Rectal smooth muscle tissue (tissue), 1 donor: ENCODE results near the gene RNF20.
"Not testable (repeated sequence)": the region's sequence is repeated elsewhere in the genome, so short reads cannot be mapped to it uniquely, and the experiment has no call there.

Experiments
- H3K27ac ChIP-seq: one replicate; pipeline ENCODE4 v1.7.0; 2013; ENCODE audit warnings: low read depth, low read length, inconsistent platforms
- H3K27me3 ChIP-seq: one replicate; pipeline ENCODE4 v1.7.0; 2013; ENCODE audit warnings: low read length; ENCODE audit not compliant: control insufficient read depth, insufficient read depth
- H3K36me3 ChIP-seq: one replicate; pipeline ENCODE4 v1.7.0; 2013; ENCODE audit warnings: low read length; ENCODE audit not compliant: control insufficient read depth, insufficient read depth
- H3K4me1 ChIP-seq: one replicate; pipeline ENCODE4 v1.7.0; 2013; ENCODE audit warnings: low read length; ENCODE audit not compliant: control insufficient read depth, insufficient read depth
- H3K4me3 ChIP-seq: one replicate; pipeline ENCODE4 v1.7.0; 2013; ENCODE audit warnings: low read length
- H3K9ac ChIP-seq: one replicate; pipeline ENCODE4 v1.7.0; 2013; ENCODE audit warnings: low read length

RNF20 gene

DNA sequence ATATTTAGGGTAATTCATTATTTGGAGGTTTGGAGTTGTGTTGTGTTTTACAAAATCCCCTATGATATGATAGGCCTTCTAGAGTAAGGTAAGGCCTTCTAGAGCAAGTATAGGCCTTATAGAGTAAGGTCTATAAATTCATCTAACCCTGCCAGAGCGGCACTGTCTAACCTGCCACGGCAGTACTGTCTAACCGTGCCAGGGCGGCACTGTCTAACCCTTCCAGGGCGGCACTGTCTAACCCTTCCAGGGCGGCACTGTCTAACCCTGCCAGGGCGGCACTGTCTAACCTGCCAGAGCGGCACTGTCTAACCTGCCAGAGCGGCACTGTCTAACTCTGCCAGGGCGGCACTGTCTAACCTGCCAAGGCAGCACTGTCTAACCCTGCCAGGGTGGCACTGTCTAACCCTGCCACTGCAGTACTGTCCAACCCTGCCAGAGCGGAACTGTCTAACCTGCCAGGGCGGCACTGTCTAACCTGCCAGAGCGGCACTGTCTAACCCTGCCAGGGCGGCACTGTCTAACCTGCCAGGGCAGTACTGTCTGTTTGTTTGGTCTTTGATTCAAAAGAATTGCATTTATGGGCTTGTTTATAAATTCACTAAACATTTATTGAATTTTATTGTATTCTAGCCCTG is 9.6 kb downstream of the RNF20 start:
- no peak overlapping the region for H3K27ac ChIP-seq
- no peaks in the 10 kb centered on the region for H3K27me3 ChIP-seq
- H3K4me1 ChIP-seq: no peaks in the 10 kb centered on the region
- peaks cover 28% of the 10 kb centered on the region for H3K36me3 ChIP-seq
- no peak overlapping the region for H3K4me3 ChIP-seq
- no peak overlapping the region for H3K9ac ChIP-seq

DNA sequence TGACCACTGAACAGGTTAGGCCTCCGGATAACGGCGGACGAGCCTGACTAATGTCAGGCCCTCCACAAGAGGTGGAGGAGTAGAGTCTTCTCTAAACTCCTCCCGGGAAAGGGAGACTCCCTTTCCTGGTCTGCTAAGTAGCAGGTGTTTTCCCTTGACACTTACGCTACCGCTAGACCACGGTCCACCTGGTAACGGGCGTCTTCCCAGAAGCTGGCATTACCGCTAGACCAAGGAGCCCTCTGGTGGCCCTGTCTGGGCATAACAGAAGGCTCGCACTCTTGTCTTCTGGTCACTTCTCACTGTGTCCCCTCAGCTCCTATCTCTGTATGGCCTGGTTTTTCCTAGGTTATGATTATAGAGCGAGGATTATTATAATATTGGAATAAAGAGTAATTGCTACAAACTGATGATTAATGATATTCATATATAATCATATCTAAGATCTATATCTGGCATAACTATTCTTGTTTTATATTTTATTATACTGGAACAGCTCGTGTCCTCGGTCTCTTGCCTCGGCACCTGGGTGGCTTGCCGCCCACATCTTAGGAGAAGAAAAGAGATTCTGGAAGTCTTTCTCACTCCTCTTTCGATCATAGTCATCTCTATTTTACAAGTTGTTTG is 15.9 kb downstream of the RNF20 start:
- H3K27me3 ChIP-seq, H3K9ac ChIP-seq, H3K4me1 ChIP-seq, H3K4me3 ChIP-seq, H3K27ac ChIP-seq: not testable (repeated sequence)
- peaks cover 31% of the 10 kb centered on the region for H3K36me3 ChIP-seq

DNA sequence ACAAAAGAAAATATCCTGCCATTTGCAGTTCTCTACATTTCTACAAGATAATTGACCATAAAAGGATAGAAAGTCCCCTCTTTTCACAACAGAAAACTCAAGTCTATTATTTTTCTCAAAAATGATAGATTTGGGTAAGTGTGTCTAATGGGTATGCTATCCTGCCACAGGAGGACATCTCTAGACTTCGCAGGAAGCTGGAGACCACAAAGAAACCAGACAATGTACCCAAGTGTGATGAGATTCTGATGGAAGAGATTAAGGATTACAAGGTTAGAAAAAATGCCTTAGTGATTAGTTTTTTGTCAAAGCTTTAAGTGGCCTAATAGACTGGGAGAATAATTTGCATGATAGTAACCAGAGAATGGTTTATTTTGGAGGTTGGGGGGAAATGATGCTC is 28.1 kb downstream of the RNF20 start:
- Histone ChIP-seq H3K4me1 (no peaks in the 10 kb centered on the region), H3K36me3 (peaks cover 30% of the 10 kb centered on the region), H3K27me3 (no peaks in the 10 kb centered on the region), H3K27ac (no peak overlapping the region), H3K9ac (no peak overlapping the region), H3K4me3 (no peak overlapping the region)

DNA sequence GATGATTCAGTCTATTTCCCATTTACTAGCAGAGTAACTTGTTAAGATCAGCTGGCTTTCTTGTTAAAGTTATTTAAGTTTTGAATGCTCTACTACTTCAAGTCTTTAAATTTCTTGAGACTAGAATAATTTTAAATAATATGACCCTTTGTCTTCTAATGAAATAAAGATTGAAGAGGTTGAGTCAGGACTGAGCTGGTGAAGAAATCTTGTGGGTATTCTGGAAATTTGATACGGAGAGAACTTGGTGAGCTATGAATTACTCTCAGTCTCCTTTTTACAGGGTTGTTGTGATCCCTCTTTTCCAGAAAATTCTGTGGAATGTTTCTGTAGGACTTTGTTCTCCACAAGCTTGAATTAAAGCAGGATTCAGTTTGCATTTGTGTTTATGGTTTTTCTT is 29.3 kb downstream of the RNF20 start:
- H3K4me1 ChIP-seq: no peaks in the 10 kb centered on the region
- no peaks in the 10 kb centered on the region for H3K27me3 ChIP-seq
- no peak overlapping the region for H3K27ac ChIP-seq
- no peak overlapping the region for H3K4me3 ChIP-seq
- H3K9ac ChIP-seq: no peak overlapping the region
- H3K36me3 ChIP-seq: peaks cover 29% of the 10 kb centered on the region

DNA sequence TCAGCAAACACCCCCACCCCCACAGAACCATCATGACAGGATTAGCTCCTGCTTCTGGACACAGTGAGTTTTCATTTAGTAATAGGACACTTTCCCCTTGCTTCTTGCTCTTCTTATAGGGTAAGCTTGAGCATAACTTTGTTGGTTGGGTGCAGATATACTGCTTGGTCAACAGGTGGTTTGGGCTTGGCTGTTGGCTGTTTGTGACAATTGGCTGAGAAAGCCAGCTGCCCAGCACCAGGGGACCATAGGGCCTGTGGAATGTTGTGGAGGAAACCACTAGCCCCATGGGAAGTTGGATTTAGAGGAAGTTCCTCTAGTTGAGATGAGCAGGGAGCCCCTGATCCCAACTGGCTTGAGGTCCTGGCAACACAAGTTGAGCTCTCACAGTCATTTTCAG is 30.6 kb downstream of the RNF20 start:
- Histone ChIP-seq H3K27ac (no peak overlapping the region), H3K9ac (no peak overlapping the region), H3K36me3 (peaks cover 25% of the 10 kb centered on the region), H3K4me3 (no peak overlapping the region), H3K4me1 (no peaks in the 10 kb centered on the region), H3K27me3 (no peaks in the 10 kb centered on the region)

DNA sequence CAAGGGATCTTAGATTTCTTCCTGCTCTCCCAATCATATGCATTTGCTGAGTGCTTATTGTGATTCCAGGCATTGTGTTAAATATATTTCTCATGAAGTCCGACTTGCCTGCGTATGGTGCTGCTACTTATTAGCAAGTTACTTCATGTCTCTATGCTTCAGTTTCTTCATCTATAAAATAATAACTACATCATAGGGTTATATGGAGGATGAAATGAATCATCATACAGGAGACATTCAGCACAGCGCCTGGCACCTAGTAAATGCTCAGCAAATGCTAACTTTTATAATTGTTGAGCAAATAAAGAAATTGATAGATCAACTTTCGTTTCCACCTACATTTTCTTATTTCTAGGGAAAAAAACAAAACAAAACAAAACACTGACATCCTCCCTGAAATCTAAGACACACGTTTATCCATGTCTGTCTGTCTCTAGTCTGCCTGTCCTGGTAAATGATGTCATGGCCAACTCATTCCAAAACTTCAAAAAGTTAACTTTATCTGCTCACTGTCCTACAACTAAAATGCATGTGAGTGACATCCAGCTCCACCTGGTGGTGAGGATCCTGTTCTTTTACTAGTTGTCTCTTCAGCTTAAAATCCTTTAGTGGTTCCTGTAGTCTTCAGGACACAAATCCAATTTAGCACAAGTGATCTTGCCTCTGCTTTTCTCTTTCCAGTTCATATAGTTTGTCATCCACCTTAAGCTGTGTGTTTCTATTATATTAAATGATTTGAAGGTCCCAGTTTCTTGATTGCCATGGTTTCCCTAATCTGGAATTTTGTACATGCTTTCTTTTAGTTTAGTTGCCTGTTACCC is 33.5 kb downstream of the RNF20 start:
- H3K9ac ChIP-seq: no peak overlapping the region
- no peaks in the 10 kb centered on the region for H3K4me1 ChIP-seq
- peaks cover 11% of the 10 kb centered on the region for H3K36me3 ChIP-seq
- no peak overlapping the region for H3K4me3 ChIP-seq
- H3K27me3 ChIP-seq: no peaks in the 10 kb centered on the region
- H3K27ac ChIP-seq: no peak overlapping the region

DNA sequence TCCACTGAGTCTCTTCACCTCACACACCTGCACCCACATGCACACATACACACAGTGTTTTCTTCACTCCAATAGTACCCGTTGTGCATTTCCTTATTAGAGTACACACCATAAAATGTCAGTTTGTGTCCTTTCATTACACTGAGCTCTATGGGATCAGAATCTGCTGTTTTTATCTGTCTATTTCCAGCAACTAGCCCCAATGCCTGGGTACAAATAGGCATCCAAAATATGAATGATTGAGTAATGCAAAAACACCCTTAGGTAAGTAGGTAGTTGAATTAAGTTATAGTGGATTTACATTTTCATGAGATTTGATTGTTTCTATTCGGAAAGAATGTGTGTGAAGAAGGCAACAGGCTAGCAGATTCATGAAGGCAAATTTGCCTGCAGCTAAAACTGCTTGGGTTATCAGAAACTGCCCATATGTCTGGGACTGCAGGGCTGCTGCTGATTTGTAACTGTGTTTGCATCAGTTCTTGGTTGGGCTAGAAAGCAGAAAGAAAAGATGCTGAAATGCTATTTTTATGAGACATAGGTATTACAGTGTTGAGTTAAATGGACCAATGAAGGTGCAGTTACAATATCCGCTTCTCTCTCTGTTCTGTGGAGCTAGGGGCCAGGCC is 34.2 kb downstream of the RNF20 start:
- Histone ChIP-seq H3K36me3 (peaks cover 7% of the 10 kb centered on the region), H3K4me3 (no peak overlapping the region), H3K27ac (no peak overlapping the region), H3K4me1 (no peaks in the 10 kb centered on the region), H3K27me3 (no peaks in the 10 kb centered on the region), H3K9ac (no peak overlapping the region)

DNA sequence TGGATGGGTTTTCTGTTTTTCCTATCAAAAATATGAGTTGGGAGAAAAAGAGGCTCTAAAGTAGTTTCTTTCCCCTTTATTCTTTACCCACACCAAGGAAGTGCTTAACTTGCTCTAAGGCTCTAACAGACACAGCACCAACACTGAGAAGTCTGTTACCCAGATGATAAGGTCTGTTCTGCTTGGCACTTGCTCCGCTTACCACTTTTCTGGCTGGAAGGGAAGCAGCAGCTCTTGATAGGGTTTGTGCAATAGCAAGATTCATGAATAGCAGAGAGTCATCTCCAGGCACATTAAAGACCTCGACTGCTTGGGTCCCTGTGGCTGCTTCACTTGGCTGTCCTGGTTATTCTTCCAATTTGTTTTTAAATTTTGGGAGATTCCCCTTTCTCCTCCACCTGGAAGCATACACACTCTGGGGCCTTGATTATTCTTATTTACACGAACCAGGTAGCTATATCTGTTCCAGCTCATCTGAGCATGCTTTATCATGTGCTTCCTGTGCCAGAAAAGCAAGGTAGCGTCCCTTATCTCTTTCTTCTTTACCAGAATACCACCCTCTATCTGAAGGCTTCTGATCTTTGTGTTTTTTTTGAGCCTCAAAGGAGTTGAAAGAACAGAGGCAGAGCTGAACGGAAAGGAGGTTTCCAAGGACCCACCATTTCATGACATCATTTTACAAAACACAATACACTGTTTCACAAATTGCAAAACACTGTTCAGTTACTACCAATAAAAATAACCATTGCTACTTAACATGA is 36.3 kb downstream of the RNF20 start:
- Histone ChIP-seq H3K9ac (no peak overlapping the region), H3K4me1 (no peaks in the 10 kb centered on the region), H3K27me3 (no peaks in the 10 kb centered on the region), H3K27ac (no peak overlapping the region), H3K4me3 (no peak overlapping the region), H3K36me3 (no peaks in the 10 kb centered on the region)

DNA sequence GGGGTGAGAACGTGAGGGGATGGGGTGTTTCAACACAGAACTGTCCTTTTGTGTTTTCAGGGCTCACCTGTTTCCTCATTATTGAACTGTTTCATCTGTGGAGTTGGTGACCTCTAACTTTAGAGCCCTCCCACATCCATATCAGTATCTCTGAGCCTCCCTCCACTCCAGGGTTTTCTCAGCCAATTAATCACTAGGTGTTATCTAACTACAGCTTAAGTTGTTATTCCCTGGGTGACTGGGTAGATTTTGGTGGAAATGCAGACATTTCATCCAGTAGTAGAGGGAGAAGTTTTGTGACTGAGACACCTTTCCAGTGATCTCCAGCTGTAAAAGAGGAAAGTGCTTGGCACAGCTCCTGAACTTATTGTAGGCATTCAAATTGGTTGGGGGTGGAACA is 37.5 kb downstream of the RNF20 start:
- H3K4me1 ChIP-seq: no peaks in the 10 kb centered on the region
- H3K4me3 ChIP-seq: no peak overlapping the region
- H3K9ac ChIP-seq: no peak overlapping the region
- H3K27ac ChIP-seq: no peak overlapping the region
- H3K27me3 ChIP-seq: no peaks in the 10 kb centered on the region
- H3K36me3 ChIP-seq: no peaks in the 10 kb centered on the region

DNA sequence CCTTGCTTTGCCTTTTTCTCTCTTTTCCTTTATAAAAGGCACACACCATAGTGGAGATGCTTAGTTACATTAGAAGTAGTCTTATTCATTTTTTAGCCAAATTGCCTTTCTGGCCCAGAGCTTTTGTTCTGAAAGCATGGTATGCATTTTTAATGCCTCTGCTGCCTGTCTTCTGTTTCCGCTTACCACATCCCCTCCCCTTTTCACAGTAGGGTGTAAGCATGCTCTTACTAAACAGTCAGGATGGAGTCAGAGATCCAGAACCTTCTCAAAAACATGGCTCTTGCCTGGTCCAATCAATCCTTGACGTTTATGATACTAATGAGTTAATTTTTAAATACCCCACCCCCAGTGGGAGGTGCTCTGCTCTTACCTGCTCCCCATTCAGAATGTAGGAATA is 38.7 kb downstream of the RNF20 start:
- no peak overlapping the region for H3K9ac ChIP-seq
- no peaks in the 10 kb centered on the region for H3K4me1 ChIP-seq
- H3K4me3 ChIP-seq: no peak overlapping the region
- H3K27ac ChIP-seq: no peak overlapping the region
- H3K36me3 ChIP-seq: no peaks in the 10 kb centered on the region
- H3K27me3 ChIP-seq: no peaks in the 10 kb centered on the region

DNA sequence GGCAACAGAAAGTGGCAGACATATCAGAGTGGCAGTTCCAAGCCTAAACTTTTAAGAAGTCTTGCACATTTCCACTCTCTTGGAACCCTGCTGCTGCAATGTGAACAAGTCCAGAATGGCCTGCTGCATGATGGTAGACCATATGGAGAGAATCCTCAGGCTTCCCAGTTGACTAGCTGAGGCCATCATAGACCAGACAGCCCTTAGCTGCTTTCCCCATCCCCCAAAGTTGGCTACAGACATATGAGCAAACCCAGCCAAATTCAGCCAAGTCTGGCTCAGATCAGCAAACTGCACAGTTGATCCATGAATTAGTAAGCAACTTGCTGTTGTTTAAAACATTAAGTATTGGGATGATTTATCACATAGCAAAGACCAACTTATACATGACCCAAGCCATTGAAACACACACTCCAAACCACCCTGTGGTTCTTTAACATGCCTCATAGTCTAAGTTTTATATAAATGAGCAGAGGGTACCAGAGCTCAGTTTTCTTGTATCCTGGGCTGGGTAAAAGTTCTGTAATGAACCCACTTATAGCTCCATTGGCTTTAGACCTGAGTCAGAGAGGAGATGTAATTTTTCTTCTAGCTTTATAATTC is 41.2 kb downstream of the RNF20 start:
- H3K36me3 ChIP-seq: no peaks in the 10 kb centered on the region
- no peak overlapping the region for H3K27ac ChIP-seq
- H3K9ac ChIP-seq: no peak overlapping the region
- no peak overlapping the region for H3K4me3 ChIP-seq
- H3K4me1 ChIP-seq: no peaks in the 10 kb centered on the region
- H3K27me3 ChIP-seq: no peaks in the 10 kb centered on the region

DNA sequence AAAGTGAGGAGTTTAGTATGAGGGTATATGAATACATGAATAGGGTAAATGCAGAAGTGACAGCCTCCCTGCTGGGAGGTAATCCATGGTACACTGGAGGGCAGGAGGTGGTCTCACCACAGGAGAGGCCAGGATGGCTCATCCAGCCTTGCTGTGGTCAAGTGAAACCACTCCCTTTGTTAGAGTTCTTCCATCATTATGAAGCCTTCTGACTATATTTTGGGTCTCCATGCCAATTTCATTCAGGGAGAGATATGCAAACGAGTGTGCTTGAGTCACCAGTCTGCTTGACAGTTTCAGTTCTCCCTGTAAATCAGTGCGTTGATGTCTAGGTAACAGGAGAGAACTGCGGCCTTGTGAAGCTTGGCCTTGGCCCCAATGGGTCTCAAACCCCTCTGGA is 44.7 kb downstream of the RNF20 start:
- no peak overlapping the region for H3K4me3 ChIP-seq
- no peaks in the 10 kb centered on the region for H3K27me3 ChIP-seq
- H3K9ac ChIP-seq: no peak overlapping the region
- no peaks in the 10 kb centered on the region for H3K36me3 ChIP-seq
- no peak overlapping the region for H3K27ac ChIP-seq
- H3K4me1 ChIP-seq: no peaks in the 10 kb centered on the region
